IMR-90 (cell line): ENCODE data around the gene SHISAL1. TPM values are rescaled to one million over a fixed set of nuclear protein-coding genes. Genes with fewer than 3 reads are reported as not detected.

Experiments used
- ATAC-seq: fragments of 200-7000 bp; cut with Tn5 transposase; 2 replicates; pipeline ENCODE4 v1.9.1; 2020; ENCODE audit warnings: low read depth, mild to moderate bottlenecking, moderate library complexity
- BruUV-seq: library from RNA; stranded (reverse); fragments of 400-500 nt; replicated peaks from 2 replicates; lab custom pipeline; 2021; lab: Mats Ljungman, UMichigan
- CTCF ChIA-PET: fragments of 300-600 bp; formaldehyde crosslinking; extraction: SDS; loops from one replicate; lab custom pipeline; 2021; ENCODE audit warnings: antibody characterized with exemption; lab: Yijun Ruan, JAX
- POLR2A ChIA-PET: fragments of 300-600 bp; sonication (Branson Sonifier 250); formaldehyde crosslinking; loops from one replicate; lab custom pipeline; 2022; ENCODE audit warnings: antibody characterized with exemption; ENCODE audit not compliant: unreplicated experiment; lab: Charles Lee
- DNase-seq: peaks from one replicate; pipeline ENCODE4 v3.0.0; 2013
- H2AFZ ChIP-seq: replicated peaks from 2 replicates; pipeline ENCODE3; 2013; ENCODE audit warnings: low read length, mild to moderate bottlenecking; ENCODE audit not compliant: poor library complexity
- H2AK5ac ChIP-seq: 2 replicates; pipeline ENCODE4 v1.6.1; 2013; ENCODE audit warnings: low read depth, low read length, inconsistent platforms
- H2AK9ac ChIP-seq: replicated peaks from 2 replicates; pipeline ENCODE3; 2013; ENCODE audit warnings: mild to moderate bottlenecking, low read depth, low read length, moderate library complexity; ENCODE audit not compliant: poor library complexity
- H2BK120ac ChIP-seq: 2 replicates; pipeline ENCODE4 v1.6.1; 2013; ENCODE audit warnings: low read depth, low read length, inconsistent platforms
- H2BK15ac ChIP-seq: 3 replicates; pipeline ENCODE4 v1.6.1; 2013; ENCODE audit warnings: low read depth, low read length, inconsistent platforms
- H2BK20ac ChIP-seq: 2 replicates; pipeline ENCODE4 v1.6.1; 2013; ENCODE audit warnings: low read depth, mild to moderate bottlenecking, inconsistent platforms, low read length, moderate library complexity
- H2BK5ac ChIP-seq: 2 replicates; pipeline ENCODE4 v1.6.1; 2013; ENCODE audit warnings: mild to moderate bottlenecking, low read depth, low read length, inconsistent platforms; ENCODE audit not compliant: poor library complexity, severe bottlenecking
- H3K14ac ChIP-seq: replicated peaks from 2 replicates; pipeline ENCODE4 v1.6.1; 2013; ENCODE audit warnings: low read depth, low read length, inconsistent platforms
- H3K18ac ChIP-seq: 2 replicates; pipeline ENCODE4 v1.6.1; 2013; ENCODE audit warnings: low read depth, low read length, control low read depth
- H3K23ac ChIP-seq: 2 replicates; pipeline ENCODE4 v1.6.1; 2013; ENCODE audit warnings: low read depth, low read length, inconsistent platforms
- H3K27ac ChIP-seq: 2 replicates; pipeline ENCODE4 v1.5.1; 2013; ENCODE audit warnings: mild to moderate bottlenecking, control low read depth, low read length; ENCODE audit not compliant: insufficient read depth
- H3K27me3 ChIP-seq: 2 replicates; pipeline ENCODE4 v1.6.1; 2013; ENCODE audit warnings: low read length; ENCODE audit not compliant: control insufficient read depth, insufficient read depth
- H3K36me3 ChIP-seq: 2 replicates; pipeline ENCODE4 v1.6.1; 2013; ENCODE audit warnings: low read length, mixed read lengths; ENCODE audit not compliant: control insufficient read depth, insufficient read depth
- H3K4ac ChIP-seq: 2 replicates; pipeline ENCODE4 v1.6.1; 2013; ENCODE audit warnings: low read depth, low read length, inconsistent platforms
- H3K4me1 ChIP-seq: 2 replicates; pipeline ENCODE4 v1.6.1; 2013; ENCODE audit warnings: low read length, mixed read lengths; ENCODE audit not compliant: control insufficient read depth, insufficient read depth
- H3K4me2 ChIP-seq: 2 replicates; pipeline ENCODE4 v1.6.1; 2013; ENCODE audit warnings: low read depth, mild to moderate bottlenecking, control low read depth, low read length, moderate library complexity
- H3K4me3 ChIP-seq: 2 replicates; pipeline ENCODE4 v1.5.1; 2013; ENCODE audit warnings: low read depth, mild to moderate bottlenecking, control low read depth, low read length, moderate library complexity; ENCODE audit not compliant: insufficient read depth
- H3K56ac ChIP-seq: 2 replicates; pipeline ENCODE4 v1.6.1; 2013; ENCODE audit warnings: low read length, inconsistent platforms; ENCODE audit not compliant: insufficient read depth; ENCODE audit errors: extremely low read depth
- H3K79me1 ChIP-seq, 2 experiments: 2 replicates each; pipeline ENCODE4 v1.6.1; 2013; ENCODE audit warnings: low read length in 2 of 2, inconsistent platforms in 1 of 2, low read depth in 1 of 2
- H3K9ac ChIP-seq: 2 replicates; pipeline ENCODE4 v1.6.1; 2013; ENCODE audit warnings: low read depth, low read length, control low read depth
- H3K9me1 ChIP-seq: 2 replicates; pipeline ENCODE4 v1.6.1; 2013; ENCODE audit warnings: low read length, inconsistent platforms; ENCODE audit not compliant: insufficient read depth
- H3K9me3 ChIP-seq: 2 replicates; pipeline ENCODE4 v1.6.1; 2013; ENCODE audit warnings: low read length; ENCODE audit not compliant: control insufficient read depth, insufficient read depth
- H4K20me1 ChIP-seq: 2 replicates; pipeline ENCODE4 v1.6.1; 2013; ENCODE audit warnings: low read length, inconsistent platforms; ENCODE audit not compliant: insufficient read depth
- H4K5ac ChIP-seq: 2 replicates; pipeline ENCODE4 v1.6.1; 2013; ENCODE audit warnings: mild to moderate bottlenecking, low read depth, low read length, control low read depth
- H4K8ac ChIP-seq, 2 experiments: 2 replicates each; pipeline ENCODE4 v1.6.1; 2013; ENCODE audit warnings: low read depth in 2 of 2, low read length in 2 of 2, control low read depth in 1 of 2, inconsistent platforms in 1 of 2
- H4K91ac ChIP-seq: 2 replicates; pipeline ENCODE4 v1.6.1; 2013; ENCODE audit warnings: low read depth, low read length, inconsistent platforms; ENCODE audit not compliant: insufficient read depth
- CHD1 ChIP-seq: IDR thresholded peaks from 2 replicates; pipeline ENCODE4 v1.6.1; 2012; ENCODE audit warnings: low read depth, low read length, improper control_type of control experiment
- ELK1 ChIP-seq: fragments of 150-350 bp; IDR thresholded peaks from 2 replicates; pipeline ENCODE4 v1.6.1; 2016; ENCODE audit warnings: low read depth, mild to moderate bottlenecking, low read length, moderate library complexity, borderline replicate concordance
- POLR2A ChIP-seq: IDR thresholded peaks from 2 replicates; pipeline ENCODE4 v1.6.1; 2012; ENCODE audit warnings: mild to moderate bottlenecking, low read depth, low read length
- USF2 ChIP-seq: fragments of 150-350 bp; IDR thresholded peaks from 2 replicates; pipeline ENCODE4 v1.6.1; 2017; ENCODE audit warnings: mild to moderate bottlenecking, antibody characterized with exemption, low read length, low read depth
- WGBS, 2 experiments: methylation state at CpG; one replicate each; pipeline versions ENCODE4 v1.1.5 to v1.1.7; 2013; ENCODE audit warnings: missing lambda C conversion rate in 2 of 2; ENCODE audit not compliant: insufficient read length in 1 of 2; ENCODE audit errors: extremely low coverage in 2 of 2; 5-methylcytosine and 5-hydroxymethylcytosine counted together
- dilution Hi-C: fragments of 300-500 bp; cut with HindIII; formaldehyde crosslinking; loops from one replicate; pipeline ENCODE4 v1.14.3; 2018; ENCODE audit warnings: low sequenced_read_pairs; ENCODE audit not compliant: unreplicated experiment
- in situ Hi-C: fragments of 300-500 bp; cut with MboI; formaldehyde crosslinking; loops from 3 replicates; pipeline ENCODE4 v1.14.3; 2019; ENCODE audit warnings: low sequenced_read_pairs, inconsistent platforms, mixed read lengths
- intact Hi-C: fragments of 100-400 bp; cut with micrococcal nuclease; formaldehyde crosslinking; loops from 2 replicates; pipeline ENCODE4 v1.10.0; 2022
- polyA plus RNA-seq, 3 experiments: library from polyadenylated mRNA; depleted of rRNA; stranded (reverse); fragments of >200 nt; gene quantifications; 2 replicates each; pipeline ENCODE4 v1.2.3, GENCODE V29; 2012; ENCODE audit warnings: low replicate concordance in 1 of 3
- total RNA-seq: library from RNA; depleted of rRNA; stranded (reverse); fragments of >200 nt; gene quantifications from 2 replicates; pipeline ENCODE4 v1.2.3, GENCODE V29; 2012
- TF ChIP-seq, protein P1 (sequence below): conservative IDR thresholded peaks from 2 replicates; pipeline ENCODE4 v1.5.1; 2012; ENCODE audit warnings: mild to moderate bottlenecking, low read depth, low read length, improper control_type of control experiment

Gene SHISAL1
- total and polyA plus RNA-seq, 2 of the 4 experiments (the other 2 are of a cell fraction): 1.0 to 1.4 TPM

- Histone ChIP-seq H3K4ac (no peak overlapping the region), H3K56ac (no peak overlapping the region), H2BK20ac (no peak overlapping the region), H2BK15ac (no peak overlapping the region), H3K23ac (no peak overlapping the region), H3K9ac (no peak overlapping the region), H3K36me3 (no peaks in the 10 kb centered on the region), H3K79me1 (no peaks in the 10 kb centered on the region), H3K9me1 (no peaks in the 10 kb centered on the region), H3K14ac (no peak overlapping the region), H3K9me3 (peaks cover 8% of the 10 kb centered on the region), H3K27ac (no peak overlapping the region), H2BK120ac (no peak overlapping the region), H3K27me3 (peaks cover 4% of the 10 kb centered on the region), H2AK9ac (no peak overlapping the region), H3K4me1 (peaks cover 10% of the 10 kb centered on the region; the same call in 1 of the 2 replicates), H3K4me2 (no peak overlapping the region), H3K18ac (no peak overlapping the region), H4K8ac (no peak overlapping the region), H3K4me3 (no peak overlapping the region), H4K20me1 (no peaks in the 10 kb centered on the region), H4K5ac (no peak overlapping the region), H2AK5ac (no peak overlapping the region), H2BK5ac (no peak overlapping the region), H4K91ac (no peak overlapping the region), H2AFZ (no peak overlapping the region)
- ATAC-seq (no peak), DNase-seq (no peak)
- ChIA-PET POLR2A (no interaction called here), CTCF (no interaction called here)
- BruUV-seq: no TSS peak
- dilution Hi-C loops (no loop called here), in situ Hi-C loops (no loop called here), intact Hi-C loops (no loop called here)
- WGBS, 2 experiments: no CpG with 5 or more reads among the region's 1 CpG
- TF ChIP-seq USF2 (no peak), POLR2A (no peak), CHD1 (no peak), ELK1 (no peak)
- TF ChIP-seq, protein P1, sequence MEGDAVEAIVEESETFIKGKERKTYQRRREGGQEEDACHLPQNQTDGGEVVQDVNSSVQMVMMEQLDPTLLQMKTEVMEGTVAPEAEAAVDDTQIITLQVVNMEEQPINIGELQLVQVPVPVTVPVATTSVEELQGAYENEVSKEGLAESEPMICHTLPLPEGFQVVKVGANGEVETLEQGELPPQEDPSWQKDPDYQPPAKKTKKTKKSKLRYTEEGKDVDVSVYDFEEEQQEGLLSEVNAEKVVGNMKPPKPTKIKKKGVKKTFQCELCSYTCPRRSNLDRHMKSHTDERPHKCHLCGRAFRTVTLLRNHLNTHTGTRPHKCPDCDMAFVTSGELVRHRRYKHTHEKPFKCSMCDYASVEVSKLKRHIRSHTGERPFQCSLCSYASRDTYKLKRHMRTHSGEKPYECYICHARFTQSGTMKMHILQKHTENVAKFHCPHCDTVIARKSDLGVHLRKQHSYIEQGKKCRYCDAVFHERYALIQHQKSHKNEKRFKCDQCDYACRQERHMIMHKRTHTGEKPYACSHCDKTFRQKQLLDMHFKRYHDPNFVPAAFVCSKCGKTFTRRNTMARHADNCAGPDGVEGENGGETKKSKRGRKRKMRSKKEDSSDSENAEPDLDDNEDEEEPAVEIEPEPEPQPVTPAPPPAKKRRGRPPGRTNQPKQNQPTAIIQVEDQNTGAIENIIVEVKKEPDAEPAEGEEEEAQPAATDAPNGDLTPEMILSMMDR: no peak
Observed at GRCh38 chr22:44212936-44213335, 99.8 kb downstream of the SHISAL1 start.
